HG02798 (cell line): ENCODE data around the gene CIRBP.

Experiments
- ATAC-seq: cut with Tn5 transposase; IDR thresholded peaks from one replicate; pipeline ENCODE4 v1.9.1; 2021; ENCODE audit warnings: mild to moderate bottlenecking; ENCODE audit not compliant: unreplicated experiment, poor library complexity

Gene CIRBP

GRCh38 chr19:1287354-1288225 lies 18.5 kb downstream of the CIRBP start:
- ATAC-seq = no peak

DNA sequence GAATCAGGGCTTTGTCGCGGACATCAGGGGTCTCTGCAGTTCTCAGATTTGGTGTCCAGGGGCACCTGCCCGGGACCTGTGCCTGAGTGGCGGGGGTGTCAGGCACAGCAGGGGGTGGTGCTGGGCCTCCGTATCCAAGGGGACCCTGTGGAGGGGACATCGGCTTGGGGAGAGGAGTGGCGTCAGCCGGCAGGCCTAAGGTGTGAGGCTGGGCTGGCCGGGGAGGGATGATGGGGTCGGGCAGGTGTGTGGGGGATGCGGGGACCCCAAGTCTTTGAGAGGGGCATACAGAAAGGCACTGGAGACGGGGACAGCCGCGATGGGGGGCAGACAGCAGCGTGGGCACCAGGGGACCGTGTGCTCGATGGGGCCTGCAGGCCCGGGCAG lies 19.1 kb downstream of the CIRBP start:
- no peak for ATAC-seq

DNA sequence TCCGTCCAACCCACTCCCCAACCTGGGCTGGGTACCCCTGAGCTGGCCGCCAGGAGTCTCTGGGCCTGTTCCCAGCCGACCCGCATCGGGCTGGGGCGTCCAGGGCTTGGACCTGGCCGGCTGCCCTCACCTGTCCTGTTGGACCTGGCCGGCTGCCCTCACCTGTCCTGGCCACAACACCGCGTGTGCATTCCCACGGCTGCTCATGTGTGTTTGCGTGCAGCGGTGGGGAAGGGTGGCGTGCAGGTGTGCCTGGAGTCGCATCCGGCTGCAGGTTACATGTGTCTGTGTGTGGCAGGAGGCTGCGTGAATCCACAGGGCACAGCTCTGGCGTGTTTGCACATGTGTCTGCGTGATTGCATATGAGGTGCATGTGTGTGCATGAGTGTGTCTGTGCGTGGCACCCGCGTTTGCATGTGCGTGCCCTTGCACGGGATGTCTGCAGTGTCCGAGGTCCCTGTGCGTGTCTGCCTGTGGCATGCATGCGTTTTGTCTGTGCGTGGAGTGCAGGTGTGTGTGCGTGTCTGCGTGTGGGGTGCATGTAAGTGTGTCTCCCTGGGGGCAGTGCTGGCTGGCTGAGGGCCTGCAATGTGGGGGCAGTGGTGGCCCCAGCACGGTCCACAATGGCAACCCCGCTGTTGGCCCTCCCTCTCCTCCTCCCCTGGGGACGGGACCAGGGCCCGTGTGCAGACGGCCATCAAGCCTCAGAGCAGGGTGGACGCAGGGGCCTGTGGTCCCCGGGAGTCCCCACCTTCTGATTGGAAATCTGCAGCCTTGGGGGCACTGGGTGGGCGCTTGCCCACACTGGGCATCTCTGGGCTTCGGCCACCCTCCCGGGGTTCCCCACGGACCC lies 19.9 kb downstream of the CIRBP start:
- ATAC-seq = no peak

DNA sequence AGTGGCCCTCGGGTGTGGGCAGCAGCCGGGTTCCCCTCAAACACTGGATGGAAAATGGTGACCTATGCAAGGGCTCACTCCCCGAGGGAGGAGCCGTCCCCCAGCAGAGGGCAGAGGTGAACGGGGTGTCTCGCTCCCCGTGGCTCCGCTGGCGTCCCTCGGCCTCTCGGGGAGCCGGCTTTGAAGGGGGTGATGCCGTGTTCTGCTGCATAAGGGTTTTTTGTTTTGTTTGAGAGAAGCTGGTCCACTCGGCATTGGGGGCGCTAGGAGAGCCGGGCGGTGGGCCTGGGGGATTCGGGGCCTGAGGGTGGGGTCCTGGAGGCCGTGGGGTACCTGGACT lies 20.5 kb downstream of the CIRBP start:
- no peak for ATAC-seq

GRCh38 chr19:1290196-1290702 lies 21.1 kb downstream of the CIRBP start:
- no peak for ATAC-seq

GRCh38 chr19:1290703-1291651 lies 21.8 kb downstream of the CIRBP start:
- ATAC-seq = no peak

- ATAC-seq = no peak
Observed at GRCh38 chr19:1291761-1292418, 22.8 kb downstream of the CIRBP start.

DNA sequence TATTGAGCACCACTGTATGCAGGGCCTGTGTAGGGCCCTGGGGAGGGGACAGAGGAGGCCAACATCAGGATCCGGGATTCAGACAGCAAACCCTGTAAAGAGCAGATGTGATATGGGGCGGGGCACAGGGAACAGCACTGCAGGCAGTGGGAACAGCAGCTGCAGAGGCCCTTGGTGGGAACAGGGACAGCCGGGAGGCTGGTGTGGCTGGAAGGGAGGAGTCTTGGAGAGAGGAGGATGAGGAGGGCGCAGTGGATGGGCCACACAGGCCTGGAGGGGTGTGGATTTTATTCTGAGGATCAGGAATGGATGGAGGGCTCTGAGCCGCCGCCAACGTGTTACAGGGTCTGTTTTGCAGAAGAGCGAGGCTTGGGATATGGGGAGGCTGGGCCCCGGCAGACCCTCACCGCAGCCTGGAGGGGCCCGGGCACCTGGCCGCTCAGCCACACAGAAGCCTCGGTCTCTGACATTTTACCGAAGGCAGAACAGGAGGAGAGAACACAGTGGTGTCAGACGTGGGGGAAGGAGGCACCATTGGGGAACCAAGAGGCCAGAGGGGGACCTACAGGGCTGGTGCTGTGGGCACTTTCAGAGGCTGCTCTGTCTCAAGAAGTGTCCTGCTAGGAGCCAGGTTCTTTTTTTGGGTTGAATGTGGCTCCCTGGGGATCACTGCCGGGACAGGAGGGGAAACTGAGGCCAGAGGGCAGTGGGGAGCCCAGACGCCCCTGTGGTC lies 23.5 kb downstream of the CIRBP start:
- no peak for ATAC-seq

- ATAC-seq = no peak
Observed at GRCh38 chr19:1293782-1294604, 24.9 kb downstream of the CIRBP start.

DNA sequence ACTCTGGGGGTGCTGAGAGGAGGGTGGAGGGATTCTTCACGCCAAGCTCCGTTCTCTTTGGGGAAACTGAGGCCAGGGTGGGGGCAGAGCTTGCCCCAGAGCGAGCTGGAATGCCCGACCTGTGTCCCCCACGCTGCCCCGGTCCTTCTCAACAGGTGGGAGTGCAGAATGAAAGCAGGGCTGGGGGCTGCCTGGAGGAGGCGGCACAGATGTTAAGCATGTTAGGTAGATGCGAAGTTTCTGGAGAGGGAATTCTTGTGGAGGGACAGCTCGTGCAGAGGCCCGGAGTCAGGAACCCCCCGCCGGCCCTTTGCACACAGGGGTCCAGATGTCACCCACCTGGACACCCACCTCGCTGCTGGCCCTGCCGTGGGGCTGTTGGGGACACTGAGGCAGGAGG lies 25.6 kb downstream of the CIRBP start:
- no peak for ATAC-seq

- no peak for ATAC-seq
Observed at GRCh38 chr19:1295169-1296012, 26.3 kb downstream of the CIRBP start.

- no peak for ATAC-seq
Observed at GRCh38 chr19:1296078-1296477, 26.9 kb downstream of the CIRBP start.

- ATAC-seq = no peak
Observed at GRCh38 chr19:1296575-1297271, 27.6 kb downstream of the CIRBP start.

- no peak for ATAC-seq
Observed at GRCh38 chr19:1298235-1298634, 29.1 kb downstream of the CIRBP start.

DNA sequence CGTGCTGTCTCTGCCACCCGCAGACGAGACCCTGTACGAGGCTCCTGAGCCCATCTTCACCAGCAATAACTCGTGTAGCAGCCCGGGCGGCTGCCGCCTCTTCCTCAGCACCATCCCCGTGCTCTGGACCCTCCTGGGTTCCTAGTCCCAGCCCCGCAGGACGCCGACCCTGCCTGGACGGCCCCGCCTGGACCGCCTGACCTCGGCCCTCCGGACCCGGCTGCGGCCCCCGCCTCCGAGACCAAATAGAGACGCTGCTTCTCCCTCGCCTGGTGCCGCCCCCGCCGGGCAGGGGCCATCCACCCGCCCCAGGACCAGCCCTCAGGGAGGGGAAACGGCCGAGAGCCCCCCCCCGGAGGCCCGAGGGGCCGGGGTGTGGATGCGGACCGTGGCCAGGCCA lies 30.7 kb downstream of the CIRBP start:
- no peak for ATAC-seq

DNA sequence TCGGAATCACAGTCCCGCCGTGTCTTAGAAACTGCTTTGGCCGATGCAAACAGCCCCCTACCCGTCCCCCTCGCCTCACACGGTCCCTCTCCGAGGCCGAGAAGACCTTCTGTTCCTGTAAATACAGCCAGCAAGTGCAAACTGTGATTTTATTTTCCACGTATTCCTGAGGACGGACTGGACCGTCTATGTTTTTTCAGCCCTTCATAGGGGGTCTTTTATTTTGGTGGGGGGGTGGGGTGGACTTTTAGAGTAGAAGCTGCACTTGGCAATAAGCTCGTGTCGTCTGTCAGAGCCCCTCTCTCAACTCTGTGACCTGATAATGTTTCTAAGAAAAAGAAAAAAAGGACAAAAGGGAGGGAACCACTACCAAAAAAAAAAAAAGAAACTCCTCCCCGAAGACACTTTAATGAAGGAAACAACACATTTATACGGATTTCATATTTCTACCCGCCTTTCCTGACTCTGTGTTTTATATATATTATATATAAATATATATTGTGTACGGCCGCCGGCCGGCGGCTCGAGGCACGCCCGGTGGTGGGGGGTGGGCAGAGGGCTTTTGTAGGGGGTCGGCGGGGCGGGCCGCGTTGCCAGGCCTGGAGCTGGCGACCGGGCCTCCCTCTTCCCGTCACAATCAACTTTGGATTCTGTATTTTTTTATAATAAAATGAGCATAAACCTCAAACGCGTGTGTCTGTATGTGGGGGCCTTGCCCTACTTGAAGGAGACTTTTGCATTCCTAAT lies 31.8 kb downstream of the CIRBP start:
- ATAC-seq = no peak
